ENCODE results near the gene CDYL2. TPM values are rescaled to one million over a fixed set of nuclear protein-coding genes. Genes with fewer than 3 reads are reported as not detected.

The CDYL2 gene
- total RNA-seq, 6 donors from 2014 or later = 6.0 to 16.7 (median 8.0) TPM

GRCh38 chr16:80804056-80804525 is 307 bp downstream of the CDYL2 start:
- TF ChIP-seq CTCF (IDR thresholded peaks at IDR 0.05) (no peak), POLR2AphosphoS5 (IDR thresholded peaks at IDR 0.05) (no peak), POLR2A (IDR thresholded peaks at IDR 0.05) (no peak), EP300 (IDR thresholded peaks at IDR 0.05) (no peak)
- H3K27ac ChIP-seq = peak overlapping the region in 2 of 4 donors; percentile 61 to 67
- WGBS, 2 donors = 0 to 1% methylated on average over 15 to 32 of the region's 80 CpGs

GRCh38 chr16:80803339-80804055 is 901 bp downstream of the CDYL2 start:
- Histone ChIP-seq H3K9me3 (no peaks in the 10 kb centered on the region), H3K27ac (peak overlapping the region in 1 of 4 donors; percentile 58), H3K4me1 (peaks cover 0 to 7% (median 2%) of the 10 kb centered on the region in 4 donors), H3K27me3 (no peaks in the 10 kb centered on the region), H3K36me3 (no peaks in the 10 kb centered on the region), H3K4me3 (peak overlapping the region; percentile 25 to 77 (median 74))
- TF ChIP-seq CTCF (IDR thresholded peaks at IDR 0.05) (peak in 5 of 6 experiments; percentile 19 to 53 (median 42)), POLR2AphosphoS5 (IDR thresholded peaks at IDR 0.05) (no peak), POLR2A (IDR thresholded peaks at IDR 0.05) (no peak), EP300 (IDR thresholded peaks at IDR 0.05) (no peak)
- ATAC-seq (ENCODE audit: low FRiP score in 2 of 2) (peak; percentile 42 to 50), DNase-seq (peak; percentile 33 to 90)
- 10 to 11% methylated on average over 13 to 33 of the region's 87 CpGs for WGBS, 2 donors

More at GRCh38 chr16:80804056-80804525, 307 bp downstream of the CDYL2 start:
- H3K9me3 ChIP-seq = no peaks in the 10 kb centered on the region
- no peaks in the 10 kb centered on the region for H3K27me3 ChIP-seq
- peak overlapping the region; percentile 50 to 77 (median 74) for H3K4me3 ChIP-seq
- DNase-seq (peak; percentile 32 to 92), ATAC-seq (ENCODE audit: low FRiP score in 2 of 2) (peak in 1 of 2 donors; percentile 56)
- peaks cover 0 to 7% (median 2%) of the 10 kb centered on the region in 4 donors for H3K4me1 ChIP-seq
- no peaks in the 10 kb centered on the region for H3K36me3 ChIP-seq

- ATAC-seq (ENCODE audit: low FRiP score in 2 of 2) = no peak
- no peak for DNase-seq
- Histone ChIP-seq H3K4me1 (peaks cover 0 to 7% (median 2%) of the 10 kb centered on the region in 4 donors), H3K4me3 (peak overlapping the region in 2 of 4 donors; percentile 74 to 77), H3K36me3 (no peaks in the 10 kb centered on the region), H3K27ac (no peak overlapping the region), H3K27me3 (no peaks in the 10 kb centered on the region), H3K9me3 (no peaks in the 10 kb centered on the region)
- WGBS, 2 donors = 92 to 99% methylated on average over 4 to 7 of the region's 7 CpGs
- TF ChIP-seq POLR2A (IDR thresholded peaks at IDR 0.05) (no peak), POLR2AphosphoS5 (IDR thresholded peaks at IDR 0.05) (no peak), CTCF (IDR thresholded peaks at IDR 0.05) (no peak)
Measured at GRCh38 chr16:80802902-80803301, 1.5 kb downstream of the CDYL2 start.

- H3K4me3 ChIP-seq = no peak overlapping the region
- H3K9me3 ChIP-seq = no peaks in the 10 kb centered on the region
- no peak overlapping the region for H3K27ac ChIP-seq
- DNase-seq = no peak
- H3K27me3 ChIP-seq = no peaks in the 10 kb centered on the region
- H3K4me1 ChIP-seq = peaks cover 0 to 7% (median 2%) of the 10 kb centered on the region in 4 donors
- ATAC-seq (ENCODE audit: low FRiP score in 2 of 2) = no peak
- WGBS, 2 donors = 94 to 96% methylated on average over 4 of the region's 4 CpGs
- no peak for TF ChIP-seq CTCF (IDR thresholded peaks at IDR 0.05)
- no peak for TF ChIP-seq POLR2AphosphoS5 (IDR thresholded peaks at IDR 0.05)
- no peak for TF ChIP-seq POLR2A (IDR thresholded peaks at IDR 0.05)
- no peak for TF ChIP-seq EP300 (IDR thresholded peaks at IDR 0.05)
- no peaks in the 10 kb centered on the region for H3K36me3 ChIP-seq
Measured at GRCh38 chr16:80802138-80802537, 2.3 kb downstream of the CDYL2 start.
